ENCODE measurements around the gene SPDYE9. TPM values are rescaled to one million over a fixed set of nuclear protein-coding genes. Genes with fewer than 3 reads are reported as not detected.
"Not testable (repeated sequence)": the region's sequence is repeated elsewhere in the genome, so short reads cannot be mapped to it uniquely, and the experiment has no call there.

Gene SPDYE9, protein sequence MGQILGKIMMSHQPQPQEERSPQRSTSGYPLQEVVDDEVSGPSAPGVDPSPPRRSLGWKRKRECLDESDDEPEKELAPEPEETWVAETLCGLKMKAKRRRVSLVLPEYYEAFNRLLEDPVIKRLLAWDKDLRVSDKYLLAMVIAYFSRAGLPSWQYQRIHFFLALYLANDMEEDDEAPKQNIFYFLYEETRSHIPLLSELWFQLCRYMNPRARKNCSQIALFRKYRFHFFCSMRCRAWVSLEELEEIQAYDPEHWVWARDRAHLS
- not detected for total RNA-seq

DNA sequence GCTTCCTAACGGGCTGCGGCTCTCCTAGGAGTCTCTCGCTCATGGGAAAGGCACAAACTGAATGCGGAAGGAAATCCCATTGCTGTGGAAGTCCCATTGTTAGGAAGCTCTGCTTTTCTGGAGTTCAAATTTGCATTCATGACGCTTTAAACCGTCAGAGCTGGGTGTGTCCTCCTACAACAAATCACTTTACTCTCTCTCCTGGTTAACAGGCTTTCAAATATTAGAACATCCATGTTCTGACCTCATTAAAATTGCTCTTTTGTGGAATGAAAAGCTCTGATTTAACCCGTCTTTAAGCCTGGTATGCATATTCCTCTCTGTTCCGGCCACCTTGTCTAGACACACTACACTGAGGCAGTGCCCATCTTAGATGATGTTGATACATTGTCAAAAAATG is at the start of gene SPDYE9:
TSS of gene SPDYE9 (minus strand) at position 101 of the 400 bp plus-strand sequence. CDS start 1,800 bp downstream, outside the sequence.
- H3K9me3 Mint-ChIP-seq; H3K27ac Mint-ChIP-seq; CTCF ChIA-PET; H3K27me3 Mint-ChIP-seq; H3K4me3 Mint-ChIP-seq; intact Hi-C loops (cut with micrococcal nuclease); ATAC-seq; DNase-seq; H3K36me3 Mint-ChIP-seq (ENCODE audit: low read depth); H3K4me1 Mint-ChIP-seq (ENCODE audit: low read depth); POLR2A ChIA-PET: not testable (repeated sequence)

DNA sequence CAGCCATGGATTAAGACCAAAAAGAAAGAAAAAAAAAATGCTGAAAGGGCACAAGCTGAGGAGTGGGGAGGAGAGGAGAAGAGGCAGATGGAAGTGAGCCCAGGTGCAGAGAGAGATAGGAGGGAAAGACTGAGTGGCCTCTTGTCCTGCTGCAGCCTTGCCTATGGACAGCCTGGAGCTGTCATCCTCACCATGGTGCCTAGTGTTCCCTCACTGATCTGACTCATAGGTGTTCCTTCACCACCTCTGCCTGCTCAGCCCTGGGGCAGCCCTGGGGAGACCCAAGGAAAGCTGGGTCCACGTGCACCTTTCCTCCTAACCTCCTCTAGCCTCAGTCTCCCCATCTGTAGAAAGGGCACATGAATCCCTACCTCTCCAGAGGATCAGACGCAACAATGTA is 49.0 kb upstream of the SPDYE9 start:
- H3K36me3 Mint-ChIP-seq (ENCODE audit: low read depth); H3K4me1 Mint-ChIP-seq (ENCODE audit: low read depth); DNase-seq; H3K27ac Mint-ChIP-seq; CTCF ChIA-PET; POLR2A ChIA-PET; H3K4me3 Mint-ChIP-seq; H3K27me3 Mint-ChIP-seq; intact Hi-C loops (cut with micrococcal nuclease); H3K9me3 Mint-ChIP-seq: not testable (repeated sequence)
- peak; percentile 39 for ATAC-seq

DNA sequence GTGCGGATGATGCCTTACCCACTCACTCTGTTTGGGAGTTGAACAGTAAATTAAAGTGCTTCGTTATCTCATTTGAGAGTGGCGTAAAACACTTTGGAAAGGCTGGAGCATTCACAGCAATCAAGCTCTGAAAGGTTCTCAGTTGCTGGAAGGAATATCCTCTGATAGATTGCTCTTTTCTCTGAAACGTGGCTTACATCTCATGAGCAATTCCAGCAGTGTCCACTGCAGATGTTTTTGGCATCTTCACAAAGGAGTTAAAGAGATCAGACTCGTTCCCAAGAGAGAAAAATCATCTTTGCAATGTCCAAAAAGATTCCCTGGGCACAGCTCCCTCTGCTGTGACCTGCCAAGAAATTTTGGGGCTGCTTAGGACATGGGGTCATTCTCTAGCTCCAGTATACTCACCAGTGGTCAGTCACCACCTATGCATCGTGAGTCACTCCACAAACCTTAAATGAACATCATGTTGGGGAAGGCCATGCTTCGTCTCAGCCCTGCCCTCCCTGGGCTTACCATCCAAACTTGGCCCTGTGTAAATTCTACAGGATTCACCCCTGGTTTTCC is 46.9 kb upstream of the SPDYE9 start:
- H3K4me1 Mint-ChIP-seq (ENCODE audit: low read depth); POLR2A ChIA-PET; intact Hi-C loops (cut with micrococcal nuclease): not testable (repeated sequence)

DNA sequence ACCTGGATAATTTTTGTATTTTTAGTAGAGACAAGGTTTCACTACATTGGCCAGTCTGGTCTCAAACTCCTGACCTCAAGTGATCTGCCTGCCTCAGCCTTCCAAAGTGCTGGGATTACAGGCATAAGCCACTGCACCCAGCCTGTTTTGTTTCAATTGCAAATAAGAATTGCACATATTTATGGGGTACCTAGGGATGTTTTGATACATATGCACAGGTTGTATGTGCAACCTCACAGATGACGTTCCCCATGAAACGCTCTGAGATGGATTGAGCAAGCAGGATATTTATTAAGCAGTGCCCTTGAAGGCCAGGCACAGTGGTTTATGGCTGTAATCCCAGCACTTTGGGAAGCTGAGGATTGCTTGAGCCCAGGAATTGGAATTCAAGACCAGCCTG is 44.8 kb upstream of the SPDYE9 start:
- DNase-seq; H3K36me3 Mint-ChIP-seq (ENCODE audit: low read depth); H3K27ac Mint-ChIP-seq; H3K4me1 Mint-ChIP-seq (ENCODE audit: low read depth); CTCF ChIA-PET; H3K9me3 Mint-ChIP-seq; intact Hi-C loops (cut with micrococcal nuclease); POLR2A ChIA-PET; H3K27me3 Mint-ChIP-seq; ATAC-seq; H3K4me3 Mint-ChIP-seq: not testable (repeated sequence)

More for the DNA sequence above, 46.9 kb upstream of the SPDYE9 start:
- ATAC-seq; H3K27ac Mint-ChIP-seq; H3K36me3 Mint-ChIP-seq (ENCODE audit: low read depth); H3K9me3 Mint-ChIP-seq; CTCF ChIA-PET; DNase-seq; H3K27me3 Mint-ChIP-seq; H3K4me3 Mint-ChIP-seq: not testable (repeated sequence)

DNA sequence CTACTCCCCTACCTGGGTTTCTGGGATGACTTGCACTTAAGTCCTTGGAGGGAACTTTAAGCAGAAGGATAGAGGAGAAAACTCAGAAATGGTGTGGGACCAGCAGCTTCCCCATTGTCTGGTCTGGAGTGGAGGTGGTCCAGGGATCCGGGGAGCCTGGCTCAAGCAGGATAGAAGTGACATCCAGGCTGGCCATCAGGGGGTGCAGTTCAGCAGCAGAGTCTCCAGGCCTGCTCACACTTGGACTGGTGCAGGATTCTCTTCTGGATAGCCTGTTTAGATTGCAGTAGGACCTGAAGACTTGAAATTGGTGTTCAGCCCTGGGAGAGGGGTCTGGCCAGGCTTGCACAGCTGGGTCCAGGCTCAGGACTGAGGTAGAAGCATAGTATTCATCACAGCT is 38.3 kb upstream of the SPDYE9 start:
- H3K4me1 Mint-ChIP-seq (ENCODE audit: low read depth); intact Hi-C loops (cut with micrococcal nuclease); H3K4me3 Mint-ChIP-seq; POLR2A ChIA-PET; H3K27ac Mint-ChIP-seq; H3K9me3 Mint-ChIP-seq; CTCF ChIA-PET; DNase-seq; H3K36me3 Mint-ChIP-seq (ENCODE audit: low read depth); H3K27me3 Mint-ChIP-seq; ATAC-seq: not testable (repeated sequence)

DNA sequence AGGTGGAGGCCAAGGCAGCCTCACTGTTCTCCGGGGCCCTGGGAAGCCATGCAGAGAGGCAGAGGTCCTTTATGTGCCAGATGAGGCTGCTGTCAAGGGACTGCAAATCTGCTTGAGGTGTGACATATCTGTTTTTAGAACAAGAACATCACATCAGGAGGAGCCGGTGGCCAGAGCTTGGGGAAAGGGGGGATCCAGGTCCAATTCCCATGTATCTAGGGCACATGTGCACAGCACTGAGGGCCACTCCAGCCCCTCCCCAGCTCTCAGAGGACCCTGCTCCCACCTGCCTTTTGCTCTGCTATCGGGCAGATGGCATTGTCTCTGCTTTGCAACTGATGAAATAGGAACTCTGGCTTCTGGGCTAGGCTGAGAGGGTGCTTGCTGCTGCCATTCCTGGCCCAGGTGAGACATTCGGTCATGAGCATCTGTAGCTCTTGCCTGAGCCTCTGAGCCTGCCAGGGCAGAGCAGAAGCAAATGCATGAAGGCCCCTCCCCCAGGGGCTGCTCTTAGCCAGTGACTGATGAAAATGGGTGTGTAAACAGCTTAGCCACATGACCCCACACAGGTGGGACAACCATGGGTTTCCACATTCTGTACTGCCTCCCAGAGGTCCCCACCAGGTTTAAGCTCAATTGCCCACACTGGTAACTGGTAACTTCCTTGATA is 37.1 kb upstream of the SPDYE9 start:
- H3K4me1 Mint-ChIP-seq (ENCODE audit: low read depth); H3K9me3 Mint-ChIP-seq; H3K36me3 Mint-ChIP-seq (ENCODE audit: low read depth); CTCF ChIA-PET; H3K27ac Mint-ChIP-seq; intact Hi-C loops (cut with micrococcal nuclease); H3K4me3 Mint-ChIP-seq; POLR2A ChIA-PET; H3K27me3 Mint-ChIP-seq; DNase-seq: not testable (repeated sequence)
- peak; percentile 21 for ATAC-seq

DNA sequence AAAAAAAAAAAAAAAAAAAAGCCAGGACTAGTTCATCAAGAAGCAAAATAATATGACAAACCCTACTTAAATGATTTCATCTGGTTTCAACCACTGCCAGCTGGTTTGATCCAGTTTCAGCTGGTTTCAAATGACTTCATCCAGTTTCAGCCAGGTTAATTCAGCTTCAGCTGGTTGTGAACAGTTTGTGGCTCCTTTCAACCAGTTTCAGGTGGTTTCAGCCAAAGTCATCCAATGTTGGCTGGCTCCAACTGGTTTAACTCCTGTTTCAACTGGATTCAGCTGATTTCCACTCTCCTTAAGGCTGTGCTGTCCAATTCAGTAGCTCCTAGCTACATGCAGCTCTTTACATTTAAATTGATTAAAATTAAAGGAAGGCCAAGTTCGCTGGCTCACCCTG is 32.3 kb upstream of the SPDYE9 start:
- H3K36me3 Mint-ChIP-seq (ENCODE audit: low read depth); H3K4me3 Mint-ChIP-seq; DNase-seq; H3K4me1 Mint-ChIP-seq (ENCODE audit: low read depth); CTCF ChIA-PET; H3K9me3 Mint-ChIP-seq; intact Hi-C loops (cut with micrococcal nuclease); ATAC-seq; H3K27ac Mint-ChIP-seq; POLR2A ChIA-PET; H3K27me3 Mint-ChIP-seq: not testable (repeated sequence)

DNA sequence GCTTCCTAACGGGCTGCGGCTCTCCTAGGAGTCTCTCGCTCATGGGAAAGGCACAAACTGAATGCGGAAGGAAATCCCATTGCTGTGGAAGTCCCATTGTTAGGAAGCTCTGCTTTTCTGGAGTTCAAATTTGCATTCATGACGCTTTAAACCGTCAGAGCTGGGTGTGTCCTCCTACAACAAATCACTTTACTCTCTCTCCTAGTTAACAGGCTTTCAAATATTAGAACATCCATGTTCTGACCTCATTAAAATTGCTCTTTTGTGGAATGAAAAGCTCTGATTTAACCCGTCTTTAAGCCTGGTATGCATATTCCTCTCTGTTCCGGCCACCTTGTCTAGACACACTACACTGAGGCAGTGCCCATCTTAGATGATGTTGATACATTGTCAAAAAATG is 28.0 kb downstream of the SPDYE9 start, which contains the start of gene SPDYE11:
TSS of gene SPDYE11 (minus strand) at position 101 of the 400 bp plus-strand sequence. CDS start 1,800 bp downstream, outside the sequence.
- H3K27ac Mint-ChIP-seq; H3K9me3 Mint-ChIP-seq; CTCF ChIA-PET; H3K4me1 Mint-ChIP-seq (ENCODE audit: low read depth); H3K4me3 Mint-ChIP-seq; intact Hi-C loops (cut with micrococcal nuclease); ATAC-seq; H3K27me3 Mint-ChIP-seq; DNase-seq; POLR2A ChIA-PET; H3K36me3 Mint-ChIP-seq (ENCODE audit: low read depth): not testable (repeated sequence)

DNA sequence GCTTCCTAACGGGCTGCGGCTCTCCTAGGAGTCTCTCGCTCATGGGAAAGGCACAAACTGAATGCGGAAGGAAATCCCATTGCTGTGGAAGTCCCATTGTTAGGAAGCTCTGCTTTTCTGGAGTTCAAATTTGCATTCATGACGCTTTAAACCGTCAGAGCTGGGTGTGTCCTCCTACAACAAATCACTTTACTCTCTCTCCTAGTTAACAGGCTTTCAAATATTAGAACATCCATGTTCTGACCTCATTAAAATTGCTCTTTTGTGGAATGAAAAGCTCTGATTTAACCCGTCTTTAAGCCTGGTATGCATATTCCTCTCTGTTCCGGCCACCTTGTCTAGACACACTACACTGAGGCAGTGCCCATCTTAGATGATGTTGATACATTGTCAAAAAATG is 56.2 kb downstream of the SPDYE9 start, which contains the start of gene SPDYE8:
TSS of gene SPDYE8 (minus strand) at position 101 of the 400 bp plus-strand sequence. CDS start 1,800 bp downstream, outside the sequence.
- H3K36me3 Mint-ChIP-seq (ENCODE audit: low read depth); CTCF ChIA-PET; H3K9me3 Mint-ChIP-seq; ATAC-seq; intact Hi-C loops (cut with micrococcal nuclease); POLR2A ChIA-PET; H3K27ac Mint-ChIP-seq; H3K4me3 Mint-ChIP-seq; H3K4me1 Mint-ChIP-seq (ENCODE audit: low read depth); DNase-seq; H3K27me3 Mint-ChIP-seq: not testable (repeated sequence)

Other genes starting within 250 kb of the SPDYE9 start
- gene POM121, start 160.9 kb downstream of the SPDYE9 start, total RNA-seq: 10 to 100 TPM; 72.6 to 73.6 TPM
- not detected for gene TRIM74, start 116.6 kb downstream of the SPDYE9 start, total RNA-seq
- gene SPDYE8, start 56.3 kb downstream of the SPDYE9 start, total RNA-seq: not detected
- gene SPDYE11, start 28.1 kb downstream of the SPDYE9 start, total RNA-seq: not detected
- gene NSUN5, start 222.8 kb upstream of the SPDYE9 start, total RNA-seq: 10 to 100 TPM; 55.6 to 59.6 TPM
- not detected for gene TRIM50, start 242.0 kb upstream of the SPDYE9 start, total RNA-seq
- not detected for gene FKBP6, start 242.1 kb upstream of the SPDYE9 start, total RNA-seq